Erythroblast (primary cell): ENCODE results near the gene ATG101.

Source experiments
- DNase-seq, 2 experiments: peaks; one replicate each; lab custom pipeline; 2025; lab: John Stamatoyannopoulos, UW
- GATA1 ChIP-seq: IDR thresholded peaks from 2 replicates; pipeline ENCODE4 v1.6.1; 2011; ENCODE audit warnings: low read depth, mild to moderate bottlenecking, control low read depth, low read length, moderate library complexity
- POLR2A ChIP-seq: IDR thresholded peaks from 2 replicates; pipeline ENCODE4 v1.6.1; 2011; ENCODE audit warnings: mild to moderate bottlenecking, low read length

ATG101 gene

GRCh38 chr12:52073531-52074381 lies 4.0 kb downstream of the ATG101 start:
- DNase-seq: no peak
- TF ChIP-seq GATA1 (no peak), POLR2A (no peak)

DNA sequence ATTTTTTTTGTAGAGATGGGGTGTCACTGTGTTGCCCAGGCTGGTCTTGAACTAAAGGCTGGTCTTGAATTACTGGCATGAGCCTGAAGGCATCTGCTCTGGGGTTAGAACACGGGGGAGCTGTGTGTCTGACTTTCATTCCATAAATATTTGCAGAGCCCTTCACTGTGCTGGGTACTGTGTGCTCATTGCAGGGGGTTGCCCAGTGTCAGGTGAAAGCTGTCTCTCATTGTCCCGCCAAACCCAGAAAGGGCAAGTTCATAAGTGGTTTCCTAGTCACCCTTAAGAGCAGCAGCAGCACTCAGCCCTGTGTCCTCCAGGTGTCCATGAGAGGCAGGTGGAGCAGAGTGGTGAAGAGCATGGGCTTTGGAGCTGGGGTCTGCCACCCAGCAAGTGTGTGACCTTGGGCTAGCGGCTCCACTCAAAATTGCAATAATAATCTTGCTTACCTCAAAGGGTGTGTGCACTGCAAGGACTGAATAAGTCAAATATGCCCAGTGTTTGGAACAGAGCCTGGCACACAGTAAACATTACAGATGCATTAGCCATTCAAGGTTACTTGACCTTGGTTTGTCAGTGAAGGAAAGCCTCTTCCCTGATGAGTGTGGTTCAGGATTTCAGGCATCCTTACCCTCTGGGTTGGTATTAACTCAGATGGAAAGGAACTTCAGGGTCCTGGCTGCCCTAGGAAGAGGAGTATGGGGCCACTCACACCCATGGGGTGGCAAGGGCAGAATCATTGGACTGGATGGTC lies 5.4 kb downstream of the ATG101 start:
- DNase-seq: no peak
- TF ChIP-seq GATA1 (no peak), POLR2A (no peak)

GRCh38 chr12:52076811-52077210 lies 7.0 kb downstream of the ATG101 start:
- TF ChIP-seq GATA1 (no peak), POLR2A (no peak)
- DNase-seq: no peak

DNA sequence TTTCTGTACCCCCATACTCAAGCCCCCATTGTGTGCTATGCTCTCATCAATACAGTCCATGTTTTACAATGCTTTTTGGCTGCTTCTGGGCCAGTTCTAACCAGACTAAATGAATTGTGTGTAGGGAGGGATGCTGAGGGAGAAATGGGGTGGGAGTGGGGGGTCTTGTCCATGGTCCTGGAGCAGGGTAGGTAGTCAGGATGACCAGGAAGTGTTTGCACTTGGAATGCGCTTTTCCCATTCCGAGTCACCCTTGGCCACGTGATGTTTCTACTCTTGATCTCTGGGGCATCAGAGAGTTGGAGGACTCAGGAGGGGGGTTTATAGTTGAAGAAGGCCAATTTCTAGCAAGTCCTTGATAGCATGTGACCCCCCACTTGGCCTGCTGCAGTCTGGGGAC lies 8.5 kb downstream of the ATG101 start:
- no peak for DNase-seq
- TF ChIP-seq GATA1 (no peak), POLR2A (no peak)

- no peak for DNase-seq
- TF ChIP-seq GATA1 (no peak), POLR2A (no peak)
These were observed 10.0 kb downstream of the ATG101 start, which contains the start of gene SMIM41 for GRCh38 chr12:52079576-52080402. TSS of gene SMIM41 (plus strand) at chr12:52079704. CDS start at chr12:52079780, 76 bp downstream.

DNA sequence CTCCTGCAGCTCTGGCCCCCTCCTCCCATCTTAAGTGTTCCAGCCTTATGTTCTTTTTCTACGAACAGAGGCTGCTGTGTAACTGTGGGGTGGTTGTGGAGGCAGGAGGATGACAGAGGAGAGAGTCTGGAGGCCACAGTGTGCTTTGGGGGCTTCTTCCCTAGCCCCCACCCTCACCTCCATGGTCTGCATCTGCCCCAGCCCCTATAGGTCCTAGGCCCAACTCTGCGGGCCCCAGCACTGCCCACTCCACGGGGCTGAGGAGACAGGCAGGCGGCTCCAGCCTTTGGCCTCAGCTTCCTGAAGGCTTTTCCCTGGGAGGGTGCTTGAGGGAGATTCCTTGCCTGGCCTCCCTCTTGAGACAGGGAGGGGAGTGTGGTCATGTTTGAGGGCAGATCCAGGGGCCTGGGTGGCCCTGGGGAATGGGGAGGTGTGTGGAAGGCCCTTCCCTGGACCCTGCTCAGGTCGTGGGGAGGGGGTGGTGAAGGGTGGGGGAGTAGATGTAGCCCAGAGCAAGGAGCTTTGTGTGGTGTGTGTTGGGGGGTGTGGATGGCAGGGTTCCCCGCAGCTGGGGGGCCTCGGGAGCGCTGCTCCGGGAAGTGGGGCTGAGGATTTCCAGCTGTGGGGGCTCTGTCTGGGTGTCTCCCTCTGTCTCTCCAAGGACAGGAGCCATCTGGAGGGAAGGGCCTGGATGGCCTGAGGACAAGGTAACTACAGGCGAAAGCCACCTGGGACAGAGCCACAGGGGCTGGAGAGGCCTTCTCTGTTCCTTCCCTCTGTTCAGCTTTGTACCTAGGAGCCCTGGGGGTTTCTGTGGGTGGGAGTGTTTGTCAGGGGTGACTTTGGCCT lies 10.8 kb downstream of the ATG101 start:
- DNase-seq: no peak
- TF ChIP-seq POLR2A (no peak), GATA1 (no peak)

DNA sequence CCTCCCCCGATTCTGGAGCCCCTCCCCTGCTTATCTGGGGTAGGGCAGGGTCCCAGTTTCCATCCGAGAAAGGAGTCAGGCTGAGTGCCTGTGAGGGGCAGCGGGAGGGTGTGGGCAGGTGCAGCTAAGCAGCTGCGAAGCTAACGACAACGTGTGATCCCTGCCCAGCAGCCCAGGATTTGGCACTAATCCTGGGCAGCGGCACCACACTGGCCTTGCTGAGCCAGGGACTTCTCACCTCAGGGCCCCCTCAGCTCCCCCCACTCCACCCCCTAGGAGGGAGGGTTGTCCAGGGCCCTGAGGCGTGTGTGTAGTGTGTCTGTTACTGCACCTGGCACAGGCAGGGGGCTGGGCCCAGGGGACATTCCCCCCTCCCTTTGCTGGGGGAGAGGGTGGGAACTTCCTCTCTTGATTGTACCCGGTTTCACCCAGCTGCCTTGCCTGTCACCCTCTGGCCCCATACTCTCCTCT lies 11.5 kb downstream of the ATG101 start:
- no peak for DNase-seq
- TF ChIP-seq POLR2A (no peak), GATA1 (no peak)

- no peak for TF ChIP-seq POLR2A
- no peak for TF ChIP-seq GATA1
These were observed 12.4 kb downstream of the ATG101 start for GRCh38 chr12:52082026-52082668.

GRCh38 chr12:52082669-52082987 lies 12.8 kb downstream of the ATG101 start:
- no peak for DNase-seq
- no peak for TF ChIP-seq GATA1
- no peak for TF ChIP-seq POLR2A

More at GRCh38 chr12:52082026-52082668, 12.4 kb downstream of the ATG101 start:
- DNase-seq: no peak

GRCh38 chr12:52082988-52083637 lies 13.3 kb downstream of the ATG101 start:
- TF ChIP-seq POLR2A (no peak), GATA1 (no peak)
- DNase-seq: peak; percentile 61 to 76

DNA sequence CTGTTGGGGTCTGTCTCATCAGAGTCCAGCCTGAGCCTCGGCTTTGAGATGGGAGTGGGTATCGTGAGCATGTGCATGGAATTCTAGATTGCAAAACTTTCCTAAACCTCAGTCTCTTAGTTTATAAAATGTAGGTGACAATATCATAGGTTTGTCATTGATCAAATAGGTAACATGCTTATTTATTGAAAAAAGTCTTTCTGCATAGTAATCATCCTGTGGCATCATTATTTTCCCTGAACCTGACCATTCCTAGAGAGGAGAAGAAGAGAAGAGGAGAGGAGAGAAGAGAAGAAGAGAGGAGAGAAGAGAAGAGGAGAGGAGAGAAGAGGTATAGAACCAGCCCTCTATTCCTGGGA lies 13.8 kb downstream of the ATG101 start:
- no peak for TF ChIP-seq POLR2A
- no peak for TF ChIP-seq GATA1
- DNase-seq: no peak
